ENCODE measurements around the gene CXCR4. TPM values are rescaled to one million over a fixed set of nuclear protein-coding genes. Genes with fewer than 3 reads are reported as not detected.

The CXCR4 gene
- total RNA-seq, 2 donors from 2014 or later, result 26.3 to 42.2 TPM

GRCh38 chr2:136151021-136151971 lies 33.3 kb upstream of the CXCR4 start:
- Histone ChIP-seq H3K4me3 (no peak overlapping the region), H3K4me1 (ENCODE audit: control insufficient read depth in 1 of 2, low read depth in 2 of 2) (no peaks in the 10 kb centered on the region), H3K9me3 (no peaks in the 10 kb centered on the region), H3K27ac (no peak overlapping the region), H3K27me3 (replicated peaks; ENCODE audit: insufficient read depth) (no peaks in the 10 kb centered on the region), H3K36me3 (no peaks in the 10 kb centered on the region)
- ATAC-seq (ENCODE audit: insufficient number of reproducible peaks, low FRiP score, low read depth) (no peak), DNase-seq (ENCODE audit: low spot score) (no peak)
- no peak for TF ChIP-seq CTCF (IDR thresholded peaks at IDR 0.05)

- Histone ChIP-seq H3K27ac (no peak overlapping the region), H3K36me3 (no peaks in the 10 kb centered on the region), H3K9me3 (no peaks in the 10 kb centered on the region), H3K27me3 (replicated peaks; ENCODE audit: insufficient read depth) (no peaks in the 10 kb centered on the region), H3K4me1 (ENCODE audit: control insufficient read depth in 1 of 2, low read depth in 2 of 2) (no peaks in the 10 kb centered on the region), H3K4me3 (no peak overlapping the region)
- no peak for TF ChIP-seq CTCF (IDR thresholded peaks at IDR 0.05)
- no peak for DNase-seq (ENCODE audit: low spot score)
- ATAC-seq (ENCODE audit: insufficient number of reproducible peaks, low FRiP score, low read depth), result no peak
These were observed 31.1 kb upstream of the CXCR4 start for GRCh38 chr2:136149011-136149410.

GRCh38 chr2:136146564-136146963 lies 28.6 kb upstream of the CXCR4 start:
- no peak overlapping the region for H3K4me3 ChIP-seq
- H3K27me3 ChIP-seq (replicated peaks; ENCODE audit: insufficient read depth), result no peaks in the 10 kb centered on the region
- ATAC-seq (ENCODE audit: insufficient number of reproducible peaks, low FRiP score, low read depth) (no peak), DNase-seq (ENCODE audit: low spot score) (no peak)
- no peak for TF ChIP-seq CTCF (IDR thresholded peaks at IDR 0.05)
- no peaks in the 10 kb centered on the region for H3K36me3 ChIP-seq
- H3K9me3 ChIP-seq, result no peaks in the 10 kb centered on the region
- no peak overlapping the region for H3K27ac ChIP-seq
- no peaks in the 10 kb centered on the region for H3K4me1 ChIP-seq (ENCODE audit: control insufficient read depth in 1 of 2, low read depth in 2 of 2)

GRCh38 chr2:136143603-136144451 lies 25.9 kb upstream of the CXCR4 start:
- no peak for TF ChIP-seq CTCF (IDR thresholded peaks at IDR 0.05)
- Histone ChIP-seq H3K27me3 (replicated peaks; ENCODE audit: insufficient read depth) (no peaks in the 10 kb centered on the region), H3K4me3 (no peak overlapping the region), H3K4me1 (ENCODE audit: control insufficient read depth in 1 of 2, low read depth in 2 of 2) (no peaks in the 10 kb centered on the region), H3K9me3 (no peaks in the 10 kb centered on the region), H3K36me3 (no peaks in the 10 kb centered on the region), H3K27ac (no peak overlapping the region)
- DNase-seq (ENCODE audit: low spot score) (no peak), ATAC-seq (ENCODE audit: insufficient number of reproducible peaks, low FRiP score, low read depth) (no peak)

Measured in thoracic aorta (tissue), 2 donors.